ENCODE measurements around the gene ALDH3B1.
"Not testable (repeated sequence)": the region's sequence is repeated elsewhere in the genome, so short reads cannot be mapped to it uniquely, and the experiment has no call there.

ALDH3B1 gene, protein sequence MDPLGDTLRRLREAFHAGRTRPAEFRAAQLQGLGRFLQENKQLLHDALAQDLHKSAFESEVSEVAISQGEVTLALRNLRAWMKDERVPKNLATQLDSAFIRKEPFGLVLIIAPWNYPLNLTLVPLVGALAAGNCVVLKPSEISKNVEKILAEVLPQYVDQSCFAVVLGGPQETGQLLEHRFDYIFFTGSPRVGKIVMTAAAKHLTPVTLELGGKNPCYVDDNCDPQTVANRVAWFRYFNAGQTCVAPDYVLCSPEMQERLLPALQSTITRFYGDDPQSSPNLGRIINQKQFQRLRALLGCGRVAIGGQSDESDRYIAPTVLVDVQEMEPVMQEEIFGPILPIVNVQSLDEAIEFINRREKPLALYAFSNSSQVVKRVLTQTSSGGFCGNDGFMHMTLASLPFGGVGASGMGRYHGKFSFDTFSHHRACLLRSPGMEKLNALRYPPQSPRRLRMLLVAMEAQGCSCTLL

DNA sequence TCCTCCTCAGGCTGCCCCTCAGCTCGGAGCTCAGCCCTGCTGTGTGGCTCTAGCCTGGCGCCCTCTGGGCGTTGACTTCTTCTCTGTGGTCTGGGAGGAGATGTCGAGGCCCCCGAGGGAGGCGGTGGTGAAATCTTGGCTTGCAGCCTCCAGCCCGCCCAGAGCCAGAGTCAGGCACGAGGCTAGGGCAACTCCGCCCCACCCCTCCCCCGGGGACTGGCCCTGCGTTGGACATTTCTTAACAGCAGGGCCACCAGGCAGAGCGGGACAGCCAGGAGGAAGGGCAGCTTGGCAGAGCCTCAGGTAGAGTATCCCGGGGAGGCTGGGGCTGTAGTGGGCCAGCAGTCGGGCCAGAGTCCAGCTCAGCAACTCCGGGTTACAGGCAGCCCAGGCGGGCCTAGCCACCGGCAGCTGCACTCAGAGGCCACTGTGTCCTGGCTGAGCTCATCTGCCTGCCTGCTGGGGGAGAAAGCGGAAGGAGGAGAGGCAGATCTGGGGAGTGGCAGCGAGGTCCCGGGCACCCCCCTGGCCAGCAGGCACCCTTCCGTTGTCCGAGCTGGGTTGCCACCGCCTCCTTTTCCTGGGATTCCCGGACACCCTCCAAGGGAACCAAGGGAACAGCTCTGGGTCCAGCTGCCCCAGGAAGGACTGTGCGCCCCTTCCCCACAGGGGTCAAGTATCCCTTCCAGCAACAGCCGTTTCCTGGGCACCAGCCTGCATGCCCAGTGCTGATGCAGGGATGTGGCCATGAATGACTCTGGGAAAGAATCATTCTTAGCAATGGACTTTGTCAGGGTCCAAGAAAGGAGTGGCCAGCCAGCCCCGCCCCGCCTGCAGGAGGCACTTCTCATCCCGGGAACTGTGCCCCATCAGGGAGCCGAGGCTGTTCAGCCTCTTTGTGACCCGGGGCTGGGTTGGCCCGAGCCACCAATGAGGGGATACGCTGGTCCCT lies at the start of gene ALDH3B1:
Gene ALDH3B1, plus strand, starts transcription at position 238 of the 952 bp plus-strand sequence. CDS start 4,971 bp downstream, outside the sequence.
- H3K27ac Mint-ChIP-seq, result peak within 1 kb of the TSS in 1 of 2 donors; percentile 71
- peaks cover 10% of the 10 kb centered on the region for H3K27me3 Mint-ChIP-seq
- H3K9me3 Mint-ChIP-seq, result no peaks in the 10 kb centered on the region
- peaks cover 15% of the 10 kb centered on the region for H3K4me1 Mint-ChIP-seq
- DNase-seq (no peak), ATAC-seq (peak; percentile 19)
- peak within 1 kb of the TSS in 1 of 2 donors; percentile 9 for H3K4me3 Mint-ChIP-seq

DNA sequence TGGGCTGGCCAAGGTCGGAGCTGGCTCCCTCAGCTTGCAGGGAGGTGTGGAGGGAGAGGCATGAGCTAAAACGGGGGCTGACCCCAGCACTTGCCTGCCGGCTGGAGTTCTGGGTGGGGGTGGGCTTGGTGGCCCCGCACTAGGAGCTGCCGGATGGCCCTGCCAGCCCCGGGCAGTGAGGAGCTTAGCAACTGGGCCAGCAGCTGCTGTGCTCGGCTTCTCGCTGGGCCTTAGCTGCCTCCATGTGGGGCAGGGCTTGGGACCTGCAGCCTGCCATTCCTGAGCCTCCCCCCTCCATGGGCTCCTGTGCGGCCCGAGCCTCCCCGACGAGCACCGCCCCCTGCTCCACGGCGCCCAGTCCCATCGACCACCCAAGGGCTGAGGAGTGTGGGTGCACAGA lies 46.9 kb upstream of the ALDH3B1 start:
- not testable (repeated sequence) for H3K4me1 Mint-ChIP-seq, H3K27ac Mint-ChIP-seq, H3K4me3 Mint-ChIP-seq

DNA sequence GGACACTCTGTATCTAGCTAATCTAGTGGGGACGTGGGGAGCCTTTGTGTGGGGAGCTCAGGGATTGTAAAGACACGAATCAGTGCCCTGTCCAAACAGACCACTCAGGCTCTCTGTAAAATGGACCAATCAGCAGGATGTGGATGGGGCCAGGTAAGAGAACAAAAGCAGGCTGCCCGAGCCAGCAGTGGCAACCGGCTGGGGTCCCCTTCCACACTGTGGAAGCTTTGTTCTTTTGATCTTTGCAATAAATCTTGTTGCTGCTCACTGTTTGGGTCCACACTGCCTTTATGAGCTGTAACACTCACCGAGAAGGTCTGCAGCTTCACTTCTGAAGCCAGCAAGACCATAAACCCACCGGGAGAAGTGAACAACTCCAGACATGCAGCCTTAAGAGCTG lies 46.2 kb upstream of the ALDH3B1 start:
- H3K9me3 Mint-ChIP-seq, H3K4me3 Mint-ChIP-seq, H3K27ac Mint-ChIP-seq, ATAC-seq, H3K4me1 Mint-ChIP-seq, DNase-seq: not testable (repeated sequence)
- H3K27me3 Mint-ChIP-seq, result peaks cover 26% of the 10 kb centered on the region

More for the DNA sequence above, 46.9 kb upstream of the ALDH3B1 start:
- DNase-seq, ATAC-seq, H3K9me3 Mint-ChIP-seq: not testable (repeated sequence)
- peaks cover 31% of the 10 kb centered on the region for H3K27me3 Mint-ChIP-seq

DNA sequence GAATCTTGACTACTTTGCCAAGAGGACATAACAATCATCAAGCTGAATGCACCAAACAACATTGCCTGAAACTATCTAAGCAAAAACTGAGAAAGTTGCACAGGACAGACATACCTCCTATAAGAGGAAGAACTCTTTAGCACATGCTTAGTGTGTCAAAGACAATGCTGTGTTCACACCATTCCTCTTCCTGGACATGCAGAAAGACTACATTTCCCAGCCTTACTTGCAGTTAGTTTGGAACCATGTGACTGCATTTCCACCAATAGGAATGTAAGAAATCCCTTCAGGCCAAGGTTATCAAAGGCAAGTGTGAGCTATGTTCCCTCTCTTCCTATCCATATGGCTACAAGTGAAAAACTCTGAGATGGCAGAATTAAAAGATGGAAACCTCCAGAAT lies 45.4 kb upstream of the ALDH3B1 start:
- not testable (repeated sequence) for H3K27ac Mint-ChIP-seq, ATAC-seq, H3K4me3 Mint-ChIP-seq, DNase-seq, H3K9me3 Mint-ChIP-seq, H3K4me1 Mint-ChIP-seq
- peaks cover 17% of the 10 kb centered on the region for H3K27me3 Mint-ChIP-seq

DNA sequence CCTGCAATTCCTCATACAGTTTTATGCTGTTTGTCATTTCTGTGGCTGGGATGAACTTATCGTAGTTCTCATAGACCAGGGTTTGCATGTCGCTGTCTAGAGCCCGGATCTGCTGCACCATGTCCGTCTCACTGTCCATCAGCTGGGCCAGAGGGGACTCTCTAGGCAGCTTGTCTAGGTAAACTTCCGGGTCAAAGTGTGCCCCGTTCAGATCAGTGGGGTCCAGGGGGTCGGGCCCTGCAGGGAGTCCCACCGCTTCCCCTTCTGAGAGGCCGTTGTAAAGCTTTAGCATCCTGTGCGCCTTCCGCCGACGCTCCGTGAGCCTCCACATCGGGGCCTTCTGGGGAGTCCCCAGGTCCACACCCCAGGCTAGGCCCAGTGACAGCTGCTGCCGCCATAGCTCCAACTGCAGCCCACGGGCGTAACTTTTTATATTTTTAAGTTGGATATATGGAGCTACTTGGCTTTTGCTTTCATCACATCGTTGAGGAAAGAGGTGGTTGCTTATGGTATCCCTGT lies 44.2 kb upstream of the ALDH3B1 start:
- not testable (repeated sequence) for DNase-seq, H3K27ac Mint-ChIP-seq, H3K27me3 Mint-ChIP-seq, H3K9me3 Mint-ChIP-seq, H3K4me1 Mint-ChIP-seq, H3K4me3 Mint-ChIP-seq, ATAC-seq

- not testable (repeated sequence) for DNase-seq, H3K9me3 Mint-ChIP-seq, H3K27me3 Mint-ChIP-seq, ATAC-seq, H3K4me1 Mint-ChIP-seq, H3K27ac Mint-ChIP-seq, H3K4me3 Mint-ChIP-seq
Observed at GRCh38 chr11:67974746-67975145, 35.4 kb upstream of the ALDH3B1 start.

GRCh38 chr11:67978766-67979418 lies 31.2 kb upstream of the ALDH3B1 start:
- not testable (repeated sequence) for ATAC-seq, DNase-seq, H3K4me3 Mint-ChIP-seq, H3K9me3 Mint-ChIP-seq, H3K27ac Mint-ChIP-seq, H3K4me1 Mint-ChIP-seq, H3K27me3 Mint-ChIP-seq

GRCh38 chr11:67981226-67981625 lies 28.9 kb upstream of the ALDH3B1 start:
- H3K9me3 Mint-ChIP-seq, DNase-seq, H3K4me3 Mint-ChIP-seq, H3K27me3 Mint-ChIP-seq, ATAC-seq, H3K4me1 Mint-ChIP-seq: not testable (repeated sequence)
- peak overlapping the region in 1 of 2 donors; percentile 54 for H3K27ac Mint-ChIP-seq

DNA sequence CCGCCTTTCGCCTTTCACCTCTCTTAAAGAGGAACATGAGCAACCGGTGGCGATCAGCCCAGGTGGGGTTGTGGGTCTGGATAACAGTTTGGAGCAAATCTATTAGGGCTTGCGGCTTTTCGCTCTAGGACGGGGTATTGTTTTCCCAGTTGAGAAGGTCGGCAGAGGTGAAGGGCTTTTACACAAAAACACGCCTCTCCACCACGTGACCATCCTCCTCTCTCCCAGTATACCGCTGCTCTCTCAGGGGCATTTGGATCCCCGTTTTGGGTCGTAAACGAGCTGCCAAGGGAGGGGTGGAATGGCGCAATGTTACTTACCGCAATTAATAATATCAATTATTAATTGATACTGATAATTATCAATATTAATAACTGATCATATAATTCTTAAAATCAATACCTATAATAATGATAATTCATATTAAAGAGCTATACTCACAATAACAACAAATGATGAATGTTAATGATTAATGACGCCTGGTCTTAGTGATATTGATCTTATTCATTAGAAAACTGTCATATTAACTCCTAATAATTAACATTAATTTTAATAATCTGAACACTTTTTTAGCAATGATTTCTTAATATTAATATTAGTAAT lies 27.8 kb upstream of the ALDH3B1 start:
- not testable (repeated sequence) for H3K4me3 Mint-ChIP-seq, ATAC-seq, DNase-seq, H3K27me3 Mint-ChIP-seq, H3K4me1 Mint-ChIP-seq, H3K9me3 Mint-ChIP-seq, H3K27ac Mint-ChIP-seq

GRCh38 chr11:67983951-67984350 lies 26.2 kb upstream of the ALDH3B1 start:
- Mint-ChIP-seq H3K27me3 (no peaks in the 10 kb centered on the region), H3K27ac (no peak overlapping the region), H3K4me1 (peaks cover 5% of the 10 kb centered on the region), H3K9me3 (no peaks in the 10 kb centered on the region), H3K4me3 (no peak overlapping the region)
- ATAC-seq, result no peak
- no peak for DNase-seq

DNA sequence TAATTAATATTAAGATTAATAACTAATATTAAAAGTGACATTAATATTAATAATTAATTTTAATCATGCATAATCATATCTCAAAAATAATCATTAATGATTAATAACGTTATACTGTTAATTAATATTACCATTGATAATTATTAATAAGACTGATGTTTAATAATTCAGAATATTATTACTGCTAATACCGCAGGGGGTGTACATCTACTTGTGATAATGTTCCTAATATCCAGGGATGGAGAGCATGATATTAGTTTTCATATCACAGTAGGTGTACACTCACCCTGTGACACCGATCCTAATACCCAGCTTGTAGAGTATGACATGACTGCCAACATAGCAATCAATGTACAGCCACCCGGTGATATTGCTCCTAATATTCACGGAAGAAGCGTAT lies 24.8 kb upstream of the ALDH3B1 start:
- not testable (repeated sequence) for H3K9me3 Mint-ChIP-seq, ATAC-seq, DNase-seq, H3K4me1 Mint-ChIP-seq, H3K27ac Mint-ChIP-seq, H3K27me3 Mint-ChIP-seq, H3K4me3 Mint-ChIP-seq

DNA sequence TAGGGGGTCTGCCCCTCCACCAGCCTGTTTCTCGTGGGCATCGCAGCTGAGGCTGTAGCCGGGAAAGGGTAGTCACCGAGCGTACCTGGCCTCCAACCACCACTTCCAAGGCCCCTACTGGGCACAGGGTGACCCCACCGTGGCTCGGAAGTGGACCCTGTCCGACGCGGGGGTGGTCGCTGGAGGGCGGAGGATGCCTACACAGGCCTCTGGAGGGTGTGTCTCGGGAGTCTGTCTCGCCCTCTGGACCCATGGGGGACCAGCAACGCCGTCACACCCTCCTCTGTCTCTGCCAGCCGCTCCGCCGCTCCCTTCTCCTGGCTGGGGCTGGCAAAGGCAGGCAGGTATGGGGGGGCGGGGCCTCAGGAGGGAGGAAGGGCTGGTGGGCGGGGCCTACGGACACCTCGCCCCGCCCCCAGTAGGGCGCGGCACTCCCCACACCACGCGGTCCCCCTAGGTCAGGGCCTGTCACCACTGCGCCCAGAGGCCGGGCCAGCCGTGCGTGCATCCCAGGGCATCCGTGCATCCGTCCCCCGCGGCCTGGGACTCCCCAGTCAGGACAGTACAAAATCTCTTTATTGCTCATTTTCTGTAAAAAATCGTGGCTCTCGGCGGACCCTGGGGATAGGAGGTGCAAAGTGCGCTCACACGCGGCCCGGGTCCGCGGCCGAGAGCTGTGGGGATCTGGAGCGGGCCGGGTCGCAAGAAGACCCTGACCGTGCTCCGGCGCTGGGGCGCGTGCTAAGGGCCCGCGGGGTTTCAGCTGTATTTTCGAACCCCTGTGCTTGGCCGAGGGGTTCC lies 19.4 kb upstream of the ALDH3B1 start:
- H3K9me3 Mint-ChIP-seq, DNase-seq, H3K27ac Mint-ChIP-seq: not testable (repeated sequence)
- ATAC-seq, result peak; percentile 53
- peaks cover 17% of the 10 kb centered on the region for H3K27me3 Mint-ChIP-seq
- peak overlapping the region in 1 of 2 donors; percentile 16 for H3K4me3 Mint-ChIP-seq
- H3K4me1 Mint-ChIP-seq, result peaks cover 12% of the 10 kb centered on the region

GRCh38 chr11:67991347-67992121 lies 18.6 kb upstream of the ALDH3B1 start:
- Mint-ChIP-seq H3K4me1 (peaks cover 12% of the 10 kb centered on the region), H3K27me3 (peaks cover 17% of the 10 kb centered on the region)
- not testable (repeated sequence) for H3K9me3 Mint-ChIP-seq, H3K27ac Mint-ChIP-seq, H3K4me3 Mint-ChIP-seq, ATAC-seq, DNase-seq

All from stimulated activated naive CD8-positive, alpha-beta T cell treated with anti-CD3 and anti-CD28 coated beads, Interleukin-15, amount 100 ng/mL, for 72 hours (primary cell).